Activated naive CD4-positive, alpha-beta T cell treated with anti-CD3 and anti-CD28 coated beads, Interleukin-2, amount 10 ng/mL, durations not matched to agents 7 days and 5 days (primary cell): ENCODE data around the gene PSD4.

Experiments used
- CTCF ChIA-PET: fragments of 350-600 bp; sonication (Branson Sonifier 250); formaldehyde crosslinking; loops from one replicate; lab custom pipeline; 2021; ENCODE audit warnings: antibody characterized with exemption; lab: Charles Lee
- DNase-seq: peaks from one replicate; pipeline ENCODE4 v3.0.0-alpha.2; 2020
- H3K27ac Mint-ChIP-seq: one replicate; pipeline ENCODE4 v1.8.0; 2021; ENCODE audit warnings: mild to moderate bottlenecking, moderate library complexity, mixed read lengths
- H3K27me3 Mint-ChIP-seq: one replicate; pipeline ENCODE4 v1.8.0; 2021; ENCODE audit warnings: mild to moderate bottlenecking, mixed read lengths
- H3K36me3 Mint-ChIP-seq: one replicate; pipeline ENCODE4 v1.8.0; 2021; ENCODE audit warnings: mixed read lengths
- H3K4me1 Mint-ChIP-seq: one replicate; pipeline ENCODE4 v1.8.0; 2021; ENCODE audit warnings: mixed read lengths
- H3K4me3 Mint-ChIP-seq: one replicate; pipeline ENCODE4 v1.8.0; 2021; ENCODE audit warnings: mild to moderate bottlenecking, moderate library complexity, mixed read lengths
- H3K9me3 Mint-ChIP-seq: one replicate; pipeline ENCODE4 v1.8.0; 2021; ENCODE audit warnings: mixed read lengths

Gene PSD4

GRCh38 chr2:113192459-113193100, 18.8 kb downstream of the PSD4 start:
- no peak overlapping the region for H3K4me3 Mint-ChIP-seq
- peaks cover 71% of the 10 kb centered on the region for H3K4me1 Mint-ChIP-seq
- no peaks in the 10 kb centered on the region for H3K9me3 Mint-ChIP-seq
- CTCF ChIA-PET = interaction anchor here (1.4 to 2.5 kb wide), 4 partner anchors 12 to 112 kb away, joined by 4 to 8 read pairs (median 6); partner anchors contain the start of gene PSD4
- no peak for DNase-seq
- H3K27ac Mint-ChIP-seq = peak overlapping the region; percentile 45
- H3K27me3 Mint-ChIP-seq = no peaks in the 10 kb centered on the region
- peaks cover 81% of the 10 kb centered on the region for H3K36me3 Mint-ChIP-seq

GRCh38 chr2:113195923-113196501, 22.2 kb downstream of the PSD4 start:
- DNase-seq = no peak
- Mint-ChIP-seq H3K4me3 (no peak overlapping the region), H3K27me3 (no peaks in the 10 kb centered on the region), H3K4me1 (peaks cover 63% of the 10 kb centered on the region), H3K27ac (peak overlapping the region; percentile 80), H3K36me3 (peaks cover 79% of the 10 kb centered on the region), H3K9me3 (no peaks in the 10 kb centered on the region)
- CTCF ChIA-PET = interaction anchor here (0.7 to 10.2 kb wide), 7 partner anchors 14 to 116 kb away, joined by 3 to 209 read pairs (median 45); partner anchors contain the start of gene PSD4

- H3K9me3 Mint-ChIP-seq = no peaks in the 10 kb centered on the region
- H3K27me3 Mint-ChIP-seq = no peaks in the 10 kb centered on the region
- no peak for DNase-seq
- peaks cover 65% of the 10 kb centered on the region for H3K4me1 Mint-ChIP-seq
- peaks cover 81% of the 10 kb centered on the region for H3K36me3 Mint-ChIP-seq
- CTCF ChIA-PET = interaction anchor here (0.7 to 10.2 kb wide), 7 partner anchors 15 to 117 kb away, joined by 3 to 209 read pairs (median 45); partner anchors contain the start of gene PSD4
- H3K4me3 Mint-ChIP-seq = no peak overlapping the region
- peak overlapping the region; percentile 80 for H3K27ac Mint-ChIP-seq
Measured at GRCh38 chr2:113196839-113197238, 23.1 kb downstream of the PSD4 start.

- Mint-ChIP-seq H3K27me3 (no peaks in the 10 kb centered on the region), H3K4me3 (no peak overlapping the region), H3K9me3 (no peaks in the 10 kb centered on the region), H3K27ac (peak overlapping the region; percentile 80), H3K36me3 (peaks cover 83% of the 10 kb centered on the region), H3K4me1 (peaks cover 63% of the 10 kb centered on the region)
- CTCF ChIA-PET = interaction anchor here (1.2 to 10.2 kb wide), 10 partner anchors 16 to 118 kb away, joined by 3 to 209 read pairs (median 9); partner anchors contain the start of gene PSD4
- no peak for DNase-seq
Measured at GRCh38 chr2:113197347-113198047, 23.7 kb downstream of the PSD4 start.

GRCh38 chr2:113198048-113198789, 24.4 kb downstream of the PSD4 start:
- no peaks in the 10 kb centered on the region for H3K9me3 Mint-ChIP-seq
- CTCF ChIA-PET = interaction anchor here (0.6 to 10.2 kb wide), 16 partner anchors 16 to 192 kb away, joined by 3 to 209 read pairs (median 4); partner anchors contain the start of gene PSD4
- no peak for DNase-seq
- H3K4me3 Mint-ChIP-seq = no peak overlapping the region
- peaks cover 83% of the 10 kb centered on the region for H3K36me3 Mint-ChIP-seq
- no peaks in the 10 kb centered on the region for H3K27me3 Mint-ChIP-seq
- H3K4me1 Mint-ChIP-seq = peaks cover 62% of the 10 kb centered on the region
- peak overlapping the region; percentile 28 for H3K27ac Mint-ChIP-seq

GRCh38 chr2:113198790-113199612, 25.2 kb downstream of the PSD4 start:
- CTCF ChIA-PET = interaction anchor here (0.6 to 10.2 kb wide), 17 partner anchors 17 to 191 kb away, joined by 3 to 209 read pairs (median 4); partner anchors contain the start of gene PSD4
- H3K4me3 Mint-ChIP-seq = no peak overlapping the region
- no peaks in the 10 kb centered on the region for H3K27me3 Mint-ChIP-seq
- H3K36me3 Mint-ChIP-seq = peaks cover 81% of the 10 kb centered on the region
- no peaks in the 10 kb centered on the region for H3K9me3 Mint-ChIP-seq
- DNase-seq = peak; percentile 84
- H3K4me1 Mint-ChIP-seq = peaks cover 58% of the 10 kb centered on the region
- H3K27ac Mint-ChIP-seq = no peak overlapping the region

GRCh38 chr2:113200236-113200635, 26.5 kb downstream of the PSD4 start:
- no peaks in the 10 kb centered on the region for H3K9me3 Mint-ChIP-seq
- H3K4me1 Mint-ChIP-seq = peaks cover 51% of the 10 kb centered on the region
- CTCF ChIA-PET = interaction anchor here (0.8 to 10.2 kb wide), 7 partner anchors 17 to 121 kb away, joined by 3 to 209 read pairs (median 45); partner anchors contain the start of gene PSD4
- H3K27ac Mint-ChIP-seq = no peak overlapping the region
- H3K36me3 Mint-ChIP-seq = peaks cover 75% of the 10 kb centered on the region
- no peaks in the 10 kb centered on the region for H3K27me3 Mint-ChIP-seq
- DNase-seq = no peak
- H3K4me3 Mint-ChIP-seq = no peak overlapping the region

- Mint-ChIP-seq H3K4me3 (no peak overlapping the region), H3K27ac (peak overlapping the region; percentile 42), H3K27me3 (no peaks in the 10 kb centered on the region), H3K36me3 (peaks cover 68% of the 10 kb centered on the region), H3K9me3 (no peaks in the 10 kb centered on the region), H3K4me1 (peaks cover 44% of the 10 kb centered on the region)
- DNase-seq = no peak
- CTCF ChIA-PET = interaction anchor here (0.8 to 10.2 kb wide), 5 partner anchors 16 to 121 kb away, joined by 4 to 209 read pairs (median 7); no protein-coding TSS in a partner anchor
Measured at GRCh38 chr2:113200736-113201490, 27.1 kb downstream of the PSD4 start.

GRCh38 chr2:113201496-113202304, 27.9 kb downstream of the PSD4 start:
- H3K27me3 Mint-ChIP-seq = no peaks in the 10 kb centered on the region
- no peak overlapping the region for H3K27ac Mint-ChIP-seq
- H3K9me3 Mint-ChIP-seq = no peaks in the 10 kb centered on the region
- peaks cover 60% of the 10 kb centered on the region for H3K36me3 Mint-ChIP-seq
- H3K4me3 Mint-ChIP-seq = no peak overlapping the region
- DNase-seq = no peak
- H3K4me1 Mint-ChIP-seq = peaks cover 36% of the 10 kb centered on the region
- CTCF ChIA-PET = interaction anchor here (0.5 to 10.2 kb wide), 5 partner anchors 27 to 239 kb away, joined by 3 to 209 read pairs (median 4); no protein-coding TSS in a partner anchor

- H3K36me3 Mint-ChIP-seq = peaks cover 52% of the 10 kb centered on the region
Measured at GRCh38 chr2:113202305-113203216, 28.8 kb downstream of the PSD4 start.

GRCh38 chr2:113203217-113203530, 29.4 kb downstream of the PSD4 start:
- CTCF ChIA-PET = interaction anchor here (0.7 to 10.2 kb wide), 17 partner anchors 11 to 186 kb away, joined by 3 to 209 read pairs (median 5); no protein-coding TSS in a partner anchor
- Mint-ChIP-seq H3K9me3 (no peaks in the 10 kb centered on the region), H3K4me1 (peaks cover 28% of the 10 kb centered on the region), H3K4me3 (no peak overlapping the region), H3K36me3 (peaks cover 46% of the 10 kb centered on the region), H3K27ac (no peak overlapping the region), H3K27me3 (no peaks in the 10 kb centered on the region)
- no peak for DNase-seq

More at GRCh38 chr2:113202305-113203216, 28.8 kb downstream of the PSD4 start:
- CTCF ChIA-PET = interaction anchor here (0.5 to 10.2 kb wide), 17 partner anchors 12 to 238 kb away, joined by 3 to 209 read pairs (median 4); no protein-coding TSS in a partner anchor
- no peak for DNase-seq
- Mint-ChIP-seq H3K4me1 (peaks cover 29% of the 10 kb centered on the region), H3K9me3 (no peaks in the 10 kb centered on the region), H3K27me3 (no peaks in the 10 kb centered on the region), H3K4me3 (no peak overlapping the region), H3K27ac (no peak overlapping the region)
